Lower leg skin (tissue), 3 donors: Measurements from ENCODE around the gene KLF2.

Experiments used
- CTCF ChIP-seq, 3 donors: fragments of 450-650 bp; IDR thresholded peaks; one replicate each; pipeline ENCODE4 v1.5.1; 2016; ENCODE audit warnings: antibody characterized with exemption in 3 of 3, mild to moderate bottlenecking in 3 of 3, moderate library complexity in 2 of 3
- POLR2A ChIP-seq, 2 donors: fragments of 450-650 bp; IDR thresholded peaks; one replicate each; pipeline ENCODE4 v1.6.1; 2016 to 2017; ENCODE audit warnings: antibody characterized with exemption in 2 of 2, mild to moderate bottlenecking in 1 of 2, moderate library complexity in 1 of 2

GRCh38 chr19:16375157-16375935 lies 50.7 kb downstream of the KLF2 start:
- TF ChIP-seq CTCF (IDR thresholded peaks at IDR 0.05), result no peak
- no peak for TF ChIP-seq POLR2A (IDR thresholded peaks at IDR 0.05)
